Measurements from ENCODE around the gene EHBP1.

EHBP1 gene

DNA sequence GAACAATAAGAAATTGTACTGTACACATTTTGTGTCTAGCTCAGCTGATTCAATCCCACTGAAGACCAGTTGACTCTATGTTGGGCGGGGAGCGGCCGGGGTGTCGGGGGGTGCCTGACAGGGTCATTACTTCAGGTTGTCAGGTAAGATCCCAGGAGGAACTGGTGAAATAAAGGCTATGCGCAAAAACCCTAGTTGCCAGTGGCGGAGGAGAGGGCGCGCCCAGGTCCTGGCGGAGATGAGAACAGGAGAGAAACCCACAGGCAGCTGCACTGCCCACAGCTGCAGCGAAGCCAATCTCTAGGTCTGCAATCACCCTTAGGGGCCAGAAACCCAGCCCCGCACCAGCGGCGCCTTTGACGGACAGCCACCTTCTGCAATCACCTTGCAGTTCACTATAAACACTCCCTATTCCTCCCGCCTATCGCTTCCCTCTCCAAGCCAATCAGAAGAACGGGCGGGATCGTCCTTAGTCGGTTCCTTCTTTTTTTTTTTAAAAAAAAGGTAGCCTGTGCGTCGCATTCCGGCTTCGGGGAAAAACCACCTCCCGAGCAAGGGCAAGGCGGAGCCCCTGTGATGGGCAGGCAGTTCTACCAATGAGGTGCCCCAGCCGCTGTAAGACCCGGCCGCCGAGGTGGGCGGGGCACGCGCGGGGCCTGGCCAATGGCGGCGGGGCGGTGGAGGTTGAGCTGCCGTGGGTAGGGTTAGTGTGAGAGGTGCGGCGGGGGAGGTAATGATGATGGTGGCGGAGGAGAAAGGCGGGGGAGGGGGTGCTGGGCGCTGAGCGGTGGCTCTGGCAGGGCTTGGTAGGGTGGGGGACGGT is at the start of gene EHBP1:
TSS of gene EHBP1 (plus strand) at position 707 of the 823 bp plus-strand sequence. CDS start 1,479 bp downstream, outside the sequence.
- DNase-seq (ENCODE audit: extremely low read depth, low read depth): peak; percentile 97
- TF ChIP-seq, protein P1, sequence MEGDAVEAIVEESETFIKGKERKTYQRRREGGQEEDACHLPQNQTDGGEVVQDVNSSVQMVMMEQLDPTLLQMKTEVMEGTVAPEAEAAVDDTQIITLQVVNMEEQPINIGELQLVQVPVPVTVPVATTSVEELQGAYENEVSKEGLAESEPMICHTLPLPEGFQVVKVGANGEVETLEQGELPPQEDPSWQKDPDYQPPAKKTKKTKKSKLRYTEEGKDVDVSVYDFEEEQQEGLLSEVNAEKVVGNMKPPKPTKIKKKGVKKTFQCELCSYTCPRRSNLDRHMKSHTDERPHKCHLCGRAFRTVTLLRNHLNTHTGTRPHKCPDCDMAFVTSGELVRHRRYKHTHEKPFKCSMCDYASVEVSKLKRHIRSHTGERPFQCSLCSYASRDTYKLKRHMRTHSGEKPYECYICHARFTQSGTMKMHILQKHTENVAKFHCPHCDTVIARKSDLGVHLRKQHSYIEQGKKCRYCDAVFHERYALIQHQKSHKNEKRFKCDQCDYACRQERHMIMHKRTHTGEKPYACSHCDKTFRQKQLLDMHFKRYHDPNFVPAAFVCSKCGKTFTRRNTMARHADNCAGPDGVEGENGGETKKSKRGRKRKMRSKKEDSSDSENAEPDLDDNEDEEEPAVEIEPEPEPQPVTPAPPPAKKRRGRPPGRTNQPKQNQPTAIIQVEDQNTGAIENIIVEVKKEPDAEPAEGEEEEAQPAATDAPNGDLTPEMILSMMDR (IDR thresholded peaks at IDR 0.05; ENCODE audit: low read depth, low read length, missing control alignments): no peak
- peak within 1 kb of the TSS; percentile 83 for H3K4me3 ChIP-seq (replicated peaks; ENCODE audit: low read depth, low read length)

DNA sequence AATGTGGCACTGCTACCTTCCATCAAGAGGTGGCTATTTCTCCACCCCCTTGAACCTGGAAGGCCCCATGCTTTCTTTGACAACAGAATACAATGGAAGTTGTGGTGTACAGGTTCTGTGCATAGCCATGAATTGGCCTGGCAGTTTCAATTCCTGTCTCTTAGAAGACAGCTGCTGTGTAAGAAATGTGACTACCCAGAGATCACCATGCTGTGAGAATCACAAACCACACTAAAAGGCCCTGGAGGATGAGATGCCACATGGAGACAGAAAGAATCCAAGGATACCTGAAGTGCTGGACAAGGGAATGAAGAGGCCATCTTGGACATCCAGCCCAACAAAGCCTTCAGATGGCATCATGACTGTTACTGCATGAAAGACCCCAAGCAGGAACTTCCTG is 47.7 kb upstream of the EHBP1 start:
- no peak for DNase-seq (ENCODE audit: extremely low read depth, low read depth)
- H3K4me3 ChIP-seq (replicated peaks; ENCODE audit: low read depth, low read length): no peak overlapping the region
- TF ChIP-seq, protein P1 (IDR thresholded peaks at IDR 0.05; ENCODE audit: low read depth, low read length, missing control alignments): no peak

DNA sequence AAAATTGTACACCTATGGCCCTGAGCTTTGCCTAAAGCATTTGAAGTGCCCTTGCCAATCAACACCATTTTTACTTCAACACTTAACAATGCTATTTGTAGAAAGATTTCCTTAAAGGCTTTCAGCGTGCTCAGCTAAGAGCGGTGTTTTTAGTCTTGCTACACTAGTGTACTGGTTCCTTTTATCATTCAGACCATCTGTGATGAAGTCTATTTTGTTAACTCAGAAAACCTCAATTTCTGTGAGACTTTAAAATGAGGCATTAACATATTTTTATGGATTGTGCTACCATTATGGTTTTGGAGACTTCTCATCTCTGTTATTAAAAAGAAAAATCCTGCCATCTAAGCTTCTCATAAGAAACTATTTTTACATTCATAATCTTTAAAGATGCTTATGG is 46.6 kb upstream of the EHBP1 start:
- H3K4me3 ChIP-seq (replicated peaks; ENCODE audit: low read depth, low read length): no peak overlapping the region
- DNase-seq (ENCODE audit: extremely low read depth, low read depth): no peak
- TF ChIP-seq, protein P1 (IDR thresholded peaks at IDR 0.05; ENCODE audit: low read depth, low read length, missing control alignments): no peak

DNA sequence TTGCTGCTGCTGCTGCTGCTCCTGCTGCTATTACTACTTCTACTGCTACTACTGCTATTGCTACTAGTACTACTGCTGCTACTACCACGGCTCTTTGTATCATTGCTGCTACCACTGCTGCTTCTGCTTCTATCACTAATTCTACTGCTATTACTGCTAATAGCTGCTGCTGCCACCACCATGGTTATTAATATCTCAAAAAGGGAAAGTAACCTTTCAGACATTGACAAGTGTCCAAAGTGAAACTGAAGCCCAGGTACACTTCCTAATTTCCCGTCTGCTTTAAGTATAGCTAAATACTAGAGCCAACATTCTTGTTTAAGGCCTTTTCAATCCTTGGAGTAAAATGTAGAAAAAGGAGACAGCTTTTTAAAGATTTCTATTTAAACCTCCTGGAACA is 45.4 kb upstream of the EHBP1 start:
- H3K4me3 ChIP-seq (replicated peaks; ENCODE audit: low read depth, low read length): no peak overlapping the region
- TF ChIP-seq, protein P1 (IDR thresholded peaks at IDR 0.05; ENCODE audit: low read depth, low read length, missing control alignments): no peak
- no peak for DNase-seq (ENCODE audit: extremely low read depth, low read depth)

DNA sequence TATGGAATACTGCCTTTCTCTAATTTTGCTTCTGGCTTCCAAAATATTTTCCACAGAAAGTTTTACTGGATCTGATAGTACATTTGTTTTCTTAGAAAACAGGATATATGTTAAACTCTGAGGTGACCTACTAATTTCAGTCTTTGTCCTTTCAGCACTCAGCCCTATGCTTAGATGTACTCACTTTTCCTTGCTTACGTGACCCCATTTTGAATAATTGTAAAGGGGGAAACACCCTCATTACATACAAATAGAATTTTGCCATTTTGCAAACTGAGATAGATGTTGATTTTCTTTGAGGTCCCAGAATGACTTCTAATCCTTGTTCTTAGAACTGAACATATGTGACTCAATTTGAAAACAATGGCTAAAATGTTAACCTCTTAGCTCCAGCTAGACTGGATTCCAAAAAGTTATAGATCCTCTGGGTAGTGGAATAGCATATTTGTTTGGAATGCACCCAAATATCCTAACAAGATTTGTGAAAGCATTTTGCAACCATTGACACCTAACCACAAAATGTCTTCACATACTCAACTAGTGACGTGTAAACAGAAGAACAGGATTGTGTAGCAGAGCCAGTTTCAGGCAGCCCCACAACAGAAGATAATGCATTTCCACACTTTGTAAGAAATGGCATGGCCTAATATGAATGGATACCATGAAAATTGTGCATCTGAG is 44.8 kb upstream of the EHBP1 start:
- no peak for DNase-seq (ENCODE audit: extremely low read depth, low read depth)
- TF ChIP-seq, protein P1 (IDR thresholded peaks at IDR 0.05; ENCODE audit: low read depth, low read length, missing control alignments): no peak
- H3K4me3 ChIP-seq (replicated peaks; ENCODE audit: low read depth, low read length): no peak overlapping the region

DNA sequence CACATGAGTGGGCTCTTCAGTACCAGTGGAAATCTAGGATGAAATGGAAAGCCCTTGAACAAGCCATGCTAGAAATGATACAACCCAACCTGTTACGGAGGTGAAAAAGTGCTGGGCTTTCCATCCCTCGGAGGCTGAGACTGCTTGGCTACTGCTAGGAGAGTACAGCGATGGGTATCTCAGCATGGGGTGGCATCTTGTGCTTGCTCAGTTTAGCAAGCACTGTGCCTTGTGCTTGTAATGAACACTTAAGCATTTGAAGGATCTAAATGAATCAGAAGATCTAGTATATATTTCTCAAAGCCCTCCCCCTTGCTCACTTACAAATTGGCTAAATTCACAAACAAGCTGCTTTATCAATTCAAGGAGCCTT is 44.3 kb upstream of the EHBP1 start:
- no peak for DNase-seq (ENCODE audit: extremely low read depth, low read depth)
- no peak overlapping the region for H3K4me3 ChIP-seq (replicated peaks; ENCODE audit: low read depth, low read length)

More for the DNA sequence above, 44.3 kb upstream of the EHBP1 start:
- TF ChIP-seq, protein P1 (IDR thresholded peaks at IDR 0.05; ENCODE audit: low read depth, low read length, missing control alignments): no peak

Data from HFF-Myc (cell line).